SK-N-MC (cell line): ENCODE measurements around the gene ADAMTS3.

Experiments
- EZH2 ChIP-seq: fragments of 200-600 bp; sonication (generic); IDR thresholded peaks from one replicate; pipeline ENCODE4 v1.6.1; 2017; ENCODE audit warnings: antibody characterized with exemption
- FOXP2 ChIP-seq: optimal IDR thresholded peaks from 2 replicates; pipeline ENCODE3; 2011; ENCODE audit warnings: mild to moderate bottlenecking, moderate library complexity; ENCODE audit not compliant: insufficient read depth; ENCODE audit errors: extremely low read length, control extremely low read depth
- POLR2AphosphoS5 ChIP-seq: IDR thresholded peaks from 2 replicates; pipeline ENCODE4 v1.6.1; 2012; ENCODE audit warnings: mild to moderate bottlenecking, low read depth, low read length, borderline replicate concordance

GRCh38 chr4:72286185-72286584 is 282.8 kb downstream of the ADAMTS3 start:
- TF ChIP-seq EZH2: no peak
- no peak for TF ChIP-seq POLR2AphosphoS5
- no peak for TF ChIP-seq FOXP2
